ENCODE measurements around the gene SYTL4.

- no peak for TF ChIP-seq CTCF (IDR thresholded peaks at IDR 0.05)
- TF ChIP-seq POLR2A (IDR thresholded peaks at IDR 0.05): no peak
These were observed 15.2 kb upstream of the SYTL4 start for GRCh38 chrX:100747090-100747489.
